HEK293T (cell line): Measurements from ENCODE around the gene NME2.
"Not testable (repeated sequence)": the region's sequence is repeated elsewhere in the genome, so short reads cannot be mapped to it uniquely, and the experiment has no call there.

ENCODE experiments used
- CTCF ChIA-PET: fragments of 350-600 bp; formaldehyde crosslinking; extraction: SDS; loops from one replicate; lab custom pipeline; 2021; ENCODE audit warnings: antibody characterized with exemption, inconsistent platforms; lab: Yijun Ruan, JAX
- POLR2A ChIA-PET: fragments of 350-600 bp; formaldehyde crosslinking; extraction: SDS; loops from one replicate; lab custom pipeline; 2020; ENCODE audit warnings: antibody characterized with exemption, inconsistent platforms; lab: Yijun Ruan, JAX
- DNase-seq: peaks from one replicate; pipeline ENCODE4 v3.0.0; 2012; ENCODE audit warnings: mixed read lengths; ENCODE audit errors: extremely low spot score
- ARNT ChIP-seq: fragments of 450-650 bp; IDR thresholded peaks from 2 replicates; pipeline ENCODE4 v1.6.1; 2017; ENCODE audit warnings: mild to moderate bottlenecking
- BHLHE40 ChIP-seq: fragments of 450-650 bp; IDR thresholded peaks from 2 replicates; pipeline ENCODE4 v1.6.1; 2016; ENCODE audit warnings: mild to moderate bottlenecking, moderate library complexity, borderline replicate concordance
- CTBP1 ChIP-seq: fragments of 450-650 bp; IDR thresholded peaks from 2 replicates; pipeline ENCODE4 v1.6.1; 2016; ENCODE audit warnings: borderline replicate concordance
- ELF4 ChIP-seq: fragments of 450-650 bp; IDR thresholded peaks from 2 replicates; pipeline ENCODE4 v1.6.1; 2017; ENCODE audit warnings: antibody characterized with exemption
- FOXA1 ChIP-seq: fragments of 450-650 bp; IDR thresholded peaks from 2 replicates; pipeline ENCODE4 v1.6.1; 2016; ENCODE audit warnings: mild to moderate bottlenecking
- FOXK2 ChIP-seq: fragments of 450-650 bp; IDR thresholded peaks from 2 replicates; pipeline ENCODE4 v1.6.1; 2016; ENCODE audit warnings: mild to moderate bottlenecking
- FOXM1 ChIP-seq: fragments of 450-650 bp; IDR thresholded peaks from 2 replicates; pipeline ENCODE4 v1.6.1; 2017; ENCODE audit warnings: mild to moderate bottlenecking, borderline replicate concordance
- HDGF ChIP-seq: fragments of 450-650 bp; IDR thresholded peaks from 2 replicates; pipeline ENCODE4 v1.6.1; 2017; ENCODE audit warnings: antibody characterized with exemption, borderline replicate concordance
- L3MBTL2 ChIP-seq: fragments of 450-650 bp; conservative IDR thresholded peaks from 2 replicates; pipeline ENCODE4 v1.6.1; 2016; ENCODE audit warnings: mild to moderate bottlenecking
- LEF1 ChIP-seq: fragments of 450-650 bp; IDR thresholded peaks from 2 replicates; pipeline ENCODE4 v1.6.1; 2017; ENCODE audit warnings: mild to moderate bottlenecking, borderline replicate concordance
- NFRKB ChIP-seq: fragments of 450-650 bp; IDR thresholded peaks from 2 replicates; pipeline ENCODE4 v1.6.1; 2016; ENCODE audit warnings: mild to moderate bottlenecking, moderate library complexity
- PKNOX1 ChIP-seq: fragments of 450-650 bp; IDR thresholded peaks from 2 replicates; pipeline ENCODE4 v1.6.1; 2016
- SP1 ChIP-seq: fragments of 450-650 bp; IDR thresholded peaks from 2 replicates; pipeline ENCODE4 v1.6.1; 2017
- SUZ12 ChIP-seq: fragments of 450-650 bp; IDR thresholded peaks from 2 replicates; pipeline ENCODE4 v1.6.1; 2016; ENCODE audit warnings: mild to moderate bottlenecking
- TARDBP ChIP-seq: fragments of 450-650 bp; IDR thresholded peaks from 2 replicates; pipeline ENCODE4 v1.6.1; 2016
- ZNF384 ChIP-seq: fragments of 450-650 bp; IDR thresholded peaks from 2 replicates; pipeline ENCODE4 v1.6.1; 2016

The NME2 gene

GRCh38 chr17:51121620-51122472 lies 44.4 kb upstream of the NME2 start:
- ChIA-PET POLR2A (interaction anchor here (0.6 to 4.2 kb wide), 12 partner anchors 10 to 117 kb away, joined by 3 to 60 read pairs (median 4); partner anchors contain the start of genes NME1 and NME2), CTCF (interaction anchor here (1.1 kb wide), 1 partner anchor 65 kb away, joined by 3 read pairs; no protein-coding TSS in a partner anchor)
- peak; percentile 69 for DNase-seq
- TF ChIP-seq PKNOX1 (peak; percentile 57; the same call in 1 of the 2 replicates), SP1 (no peak), L3MBTL2 (peak; percentile 66), ELF4 (no peak), FOXK2 (no peak), FOXM1 (no peak), ARNT (no peak), FOXA1 (no peak), HDGF (no peak)

GRCh38 chr17:51122473-51123115 lies 43.6 kb upstream of the NME2 start:
- DNase-seq: not testable (repeated sequence)
- ChIA-PET CTCF (interaction anchor here (1.1 kb wide), 1 partner anchor 66 kb away, joined by 3 read pairs; no protein-coding TSS in a partner anchor), POLR2A (interaction anchor here (0.6 to 4.2 kb wide), 6 partner anchors 17 to 76 kb away, joined by 3 to 60 read pairs (median 3); partner anchors contain the start of gene NME1)
- TF ChIP-seq PKNOX1: peak; percentile 70

GRCh38 chr17:51124640-51125503 lies 41.3 kb upstream of the NME2 start:
- DNase-seq: no peak
- TF ChIP-seq CTBP1 (no peak), PKNOX1 (peak; percentile 57)
- ChIA-PET POLR2A (interaction anchor here (0.6 to 1.7 kb wide), 2 partner anchors 11 to 28 kb away, joined by 3 to 7 read pairs; partner anchors contain the start of gene NME1), CTCF (interaction anchor here (1.0 kb wide), 1 partner anchor 28 kb away, joined by 3 read pairs; the partner anchor contains the start of gene NME1)

- TF ChIP-seq PKNOX1 (peak; percentile 83), CTBP1 (no peak), SP1 (no peak), FOXM1 (no peak), L3MBTL2 (no peak), ARNT (no peak)
- ChIA-PET CTCF (interaction anchor here (0.7 kb wide), 1 partner anchor 36 kb away, joined by 3 read pairs; no protein-coding TSS in a partner anchor), POLR2A (interaction anchor here (0.6 kb wide), 1 partner anchor 38 kb away, joined by 3 read pairs; the partner anchor contains the start of gene NME2)
- DNase-seq: no peak
Observed at GRCh38 chr17:51128076-51128475, 38.1 kb upstream of the NME2 start.

GRCh38 chr17:51132964-51133319 lies 33.3 kb upstream of the NME2 start:
- TF ChIP-seq BHLHE40 (no peak), LEF1 (no peak), HDGF (no peak), ZNF384 (no peak), FOXK2 (no peak), L3MBTL2 (no peak), SUZ12 (no peak), CTBP1 (no peak), ARNT (no peak), ELF4 (no peak), PKNOX1 (no peak), TARDBP (no peak), FOXA1 (no peak), SP1 (no peak), FOXM1 (no peak), NFRKB (no peak)
- ChIA-PET CTCF (no interaction called here), POLR2A (no interaction called here)
- no peak for DNase-seq
